HEK293 (cell line): Measurements from ENCODE around the gene PAX3.
"Not testable (repeated sequence)": the region's sequence is repeated elsewhere in the genome, so short reads cannot be mapped to it uniquely, and the experiment has no call there.

ENCODE experiments used
- CTCF ChIA-PET: fragments of 350-600 bp; formaldehyde crosslinking; extraction: SDS; loops from one replicate; lab custom pipeline; 2021; ENCODE audit warnings: antibody characterized with exemption; lab: Yijun Ruan, JAX
- POLR2A ChIA-PET: fragments of 300-600 bp; formaldehyde crosslinking; extraction: SDS; loops from one replicate; lab custom pipeline; 2020; ENCODE audit warnings: antibody characterized with exemption, inconsistent platforms; lab: Yijun Ruan, JAX
- H3K27ac ChIP-seq: fragments of 200-500 bp; sonication (Bioruptor generic); 2 replicates; pipeline ENCODE4 v1.5.1; 2014; ENCODE audit warnings: low read depth, low read length, control low read depth, inconsistent platforms; ENCODE audit errors: extremely low read depth
- H3K36me3 ChIP-seq, 2 experiments: fragments of 200-500 bp in 1 of 2; sonication (Bioruptor generic) in 1 of 2; 1 replicate in 1 of 2; 2 replicates in 1 of 2; pipeline ENCODE4 v1.5.1; 2014 to 2017; ENCODE audit warnings: inconsistent platforms in 2 of 2, low read length in 2 of 2; ENCODE audit not compliant: control insufficient read depth in 2 of 2, insufficient read depth in 1 of 2
- H3K4me1 ChIP-seq: fragments of 200-500 bp; sonication (Bioruptor generic); 2 replicates; pipeline ENCODE4 v1.5.1; 2014; ENCODE audit warnings: mild to moderate bottlenecking, low read length, inconsistent platforms; ENCODE audit not compliant: control insufficient read depth, insufficient read depth
- H3K4me3 ChIP-seq: 2 replicates; pipeline ENCODE4 v1.5.1; 2011; ENCODE audit warnings: low read depth, mild to moderate bottlenecking, control low read depth, low read length, moderate library complexity
- H3K9me3 ChIP-seq: fragments of 200-500 bp; sonication (Bioruptor generic); 2 replicates; pipeline ENCODE4 v1.5.1; 2014; ENCODE audit warnings: low read depth, low read length, inconsistent platforms; ENCODE audit not compliant: control insufficient read depth, insufficient read depth

PAX3 gene

DNA sequence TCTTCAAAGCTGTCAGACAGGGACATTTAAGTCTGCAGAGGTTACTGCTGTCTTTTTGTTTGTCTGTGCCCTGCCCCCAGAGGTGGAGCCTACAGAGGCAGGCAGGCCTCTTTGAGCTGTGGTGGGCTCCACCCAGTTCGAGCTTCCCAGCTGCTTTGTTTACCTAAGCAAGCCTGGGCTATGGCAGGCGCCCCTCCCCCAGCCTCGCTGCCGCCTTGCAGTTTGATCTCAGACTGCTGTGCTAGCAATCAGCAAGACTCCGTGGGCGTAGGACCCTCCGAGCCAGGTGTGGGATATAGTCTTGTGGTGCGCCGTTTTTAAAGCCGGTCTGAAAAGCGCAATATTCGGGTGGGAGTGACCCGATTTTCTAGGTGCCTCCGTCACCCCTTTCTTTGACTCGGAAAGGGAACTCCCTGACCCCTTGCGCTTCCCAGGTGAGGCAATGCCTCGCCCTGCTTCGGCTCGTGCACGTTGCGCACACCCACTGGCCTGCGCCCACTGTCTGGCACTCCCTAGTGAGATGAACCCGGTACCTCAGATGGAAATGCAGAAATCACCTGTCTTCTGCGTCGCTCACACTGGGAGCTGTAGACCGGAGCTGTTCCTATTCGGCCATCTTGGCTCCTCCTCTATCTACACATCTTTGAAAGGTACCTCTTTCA, 143.7 kb downstream of the PAX3 start:
- POLR2A ChIA-PET, H3K36me3 ChIP-seq, H3K4me3 ChIP-seq, H3K9me3 ChIP-seq, CTCF ChIA-PET, H3K4me1 ChIP-seq, H3K27ac ChIP-seq: not testable (repeated sequence)
